HEK293 (cell line): ENCODE measurements around the gene SPECC1.

ENCODE experiments used
- AEBP2 ChIP-seq: fragments of 450-650 bp; formaldehyde crosslinking; IDR thresholded peaks from 2 replicates; pipeline ENCODE4 v1.5.1; 2016; ENCODE audit warnings: missing biosample characterization, missing genetic modification characterization, borderline replicate concordance
- BCL11B ChIP-seq: fragments of 450-650 bp; formaldehyde crosslinking; IDR thresholded peaks from 2 replicates; pipeline ENCODE4 v1.5.1; 2016; ENCODE audit warnings: low read depth, missing biosample characterization, missing genetic modification characterization
- BCL6B ChIP-seq: fragments of 450-650 bp; formaldehyde crosslinking; IDR thresholded peaks from 2 replicates; pipeline ENCODE4 v1.5.1; 2017; ENCODE audit warnings: missing biosample characterization, missing genetic modification characterization
- FEZF1 ChIP-seq: fragments of 450-650 bp; formaldehyde crosslinking; IDR thresholded peaks from 2 replicates; pipeline ENCODE4 v1.5.1; 2016; ENCODE audit warnings: missing biosample characterization, missing genetic modification characterization
- INSM2 ChIP-seq: fragments of 450-650 bp; formaldehyde crosslinking; IDR thresholded peaks from 2 replicates; pipeline ENCODE4 v1.5.1; 2016; ENCODE audit warnings: missing biosample characterization, missing genetic modification characterization
- MEIS1 ChIP-seq: sonication (generic); formaldehyde crosslinking; IDR thresholded peaks from 2 replicates; pipeline ENCODE4 v1.8.1; 2022; ENCODE audit warnings: missing genetic modification reagents, mild to moderate bottlenecking, borderline replicate concordance
- PRDM2 ChIP-seq: fragments of 450-650 bp; formaldehyde crosslinking; IDR thresholded peaks from 2 replicates; pipeline ENCODE4 v1.5.1; 2016; ENCODE audit warnings: missing biosample characterization, missing genetic modification characterization, borderline replicate concordance
- SP7 ChIP-seq: fragments of 450-650 bp; formaldehyde crosslinking; IDR thresholded peaks from 2 replicates; pipeline ENCODE4 v1.5.1; 2016; ENCODE audit warnings: missing biosample characterization, missing genetic modification characterization
- TCF7L2 ChIP-seq: IDR thresholded peaks from 2 replicates; pipeline ENCODE4 v1.6.1; 2011; ENCODE audit warnings: low read depth, mild to moderate bottlenecking, inconsistent platforms, low read length, moderate library complexity, borderline replicate concordance
- YY2 ChIP-seq: fragments of 450-650 bp; formaldehyde crosslinking; IDR thresholded peaks from 2 replicates; pipeline ENCODE4 v1.5.1; 2016; ENCODE audit warnings: missing biosample characterization, missing genetic modification characterization
- ZBTB17 ChIP-seq: fragments of 450-650 bp; formaldehyde crosslinking; IDR thresholded peaks from 2 replicates; pipeline ENCODE4 v1.5.1; 2016; ENCODE audit warnings: missing biosample characterization, missing genetic modification characterization
- ZIC2 ChIP-seq: fragments of 450-650 bp; formaldehyde crosslinking; IDR thresholded peaks from 2 replicates; pipeline ENCODE4 v1.5.1; 2016; ENCODE audit warnings: missing biosample characterization, missing genetic modification characterization
- ZNF174 ChIP-seq: fragments of 450-650 bp; formaldehyde crosslinking; IDR thresholded peaks from 2 replicates; pipeline ENCODE4 v1.5.0; 2017; ENCODE audit warnings: missing biosample characterization, mild to moderate bottlenecking, missing genetic modification characterization
- ZNF248 ChIP-seq: fragments of 450-650 bp; formaldehyde crosslinking; IDR thresholded peaks from 2 replicates; pipeline ENCODE4 v1.5.1; 2017; ENCODE audit warnings: missing biosample characterization, missing genetic modification characterization
- ZNF26 ChIP-seq: fragments of 450-650 bp; formaldehyde crosslinking; IDR thresholded peaks from 2 replicates; pipeline ENCODE4 v1.5.1; 2016; ENCODE audit warnings: missing biosample characterization, missing genetic modification characterization
- ZNF335 ChIP-seq: fragments of 450-650 bp; formaldehyde crosslinking; conservative IDR thresholded peaks from 2 replicates; pipeline ENCODE4 v1.5.1; 2016; ENCODE audit warnings: missing biosample characterization, missing genetic modification characterization
- ZNF394 ChIP-seq: fragments of 450-650 bp; formaldehyde crosslinking; IDR thresholded peaks from 2 replicates; pipeline ENCODE4 v1.5.1; 2016; ENCODE audit warnings: missing biosample characterization, missing genetic modification characterization, mild to moderate bottlenecking, moderate library complexity, borderline replicate concordance
- ZNF426 ChIP-seq: fragments of 450-650 bp; formaldehyde crosslinking; IDR thresholded peaks from 2 replicates; pipeline ENCODE4 v1.5.1; 2017; ENCODE audit warnings: missing biosample characterization, missing genetic modification characterization, mild to moderate bottlenecking, inconsistent platforms, moderate library complexity
- ZNF510 ChIP-seq: fragments of 450-650 bp; formaldehyde crosslinking; IDR thresholded peaks from 2 replicates; pipeline ENCODE4 v1.5.1; 2018; ENCODE audit warnings: mild to moderate bottlenecking, missing genetic modification characterization, missing biosample characterization; ENCODE audit not compliant: insufficient replicate concordance
- ZNF514 ChIP-seq: fragments of 450-650 bp; formaldehyde crosslinking; IDR thresholded peaks from 2 replicates; pipeline ENCODE4 v1.5.1; 2016; ENCODE audit warnings: missing biosample characterization, missing genetic modification characterization
- ZNF530 ChIP-seq: fragments of 450-650 bp; formaldehyde crosslinking; IDR thresholded peaks from 2 replicates; pipeline ENCODE4 v1.5.1; 2016; ENCODE audit warnings: low read depth, missing biosample characterization, missing genetic modification characterization
- ZNF561 ChIP-seq: fragments of 450-650 bp; IDR thresholded peaks from 2 replicates; pipeline ENCODE4 v1.5.1; 2018; ENCODE audit warnings: missing biosample characterization, missing genetic modification characterization, borderline replicate concordance
- ZNF596 ChIP-seq: fragments of 450-650 bp; IDR thresholded peaks from 2 replicates; pipeline ENCODE4 v1.5.0; 2018; ENCODE audit warnings: missing biosample characterization, mild to moderate bottlenecking, missing genetic modification characterization, moderate library complexity
- ZNF600 ChIP-seq: fragments of 450-650 bp; formaldehyde crosslinking; IDR thresholded peaks from 2 replicates; pipeline ENCODE4 v1.5.1; 2016; ENCODE audit warnings: missing biosample characterization, missing genetic modification characterization
- ZNF623 ChIP-seq: fragments of 450-650 bp; formaldehyde crosslinking; IDR thresholded peaks from 2 replicates; pipeline ENCODE4 v1.5.1; 2016; ENCODE audit warnings: missing biosample characterization, missing genetic modification characterization
- ZNF707 ChIP-seq: fragments of 450-650 bp; formaldehyde crosslinking; IDR thresholded peaks from 2 replicates; pipeline ENCODE4 v1.5.1; 2016; ENCODE audit warnings: missing biosample characterization, missing genetic modification characterization
- ZNF776 ChIP-seq: fragments of 450-650 bp; formaldehyde crosslinking; IDR thresholded peaks from 2 replicates; pipeline ENCODE4 v1.5.0; 2017; ENCODE audit warnings: missing biosample characterization, missing genetic modification characterization, borderline replicate concordance
- ZNF837 ChIP-seq: fragments of 450-650 bp; formaldehyde crosslinking; IDR thresholded peaks from 2 replicates; pipeline ENCODE4 v1.5.1; 2016; ENCODE audit warnings: missing biosample characterization, missing genetic modification characterization

The SPECC1 gene

GRCh38 chr17:19992803-19993713, 16.1 kb upstream of the SPECC1 start (continued):
- no peak for TF ChIP-seq PRDM2 (tag by site-specific recombination)
- TF ChIP-seq BCL6B: no peak
- TF ChIP-seq ZNF394 (tag by site-specific recombination): peak; percentile 98
- TF ChIP-seq ZNF623 (tag by site-specific recombination): no peak
- no peak for TF ChIP-seq ZNF514
- no peak for TF ChIP-seq MEIS1 (CRISPR knock-in tag)
- TF ChIP-seq ZNF335 (tag by site-specific recombination): peak; percentile 67
- no peak for TF ChIP-seq ZNF837
- TF ChIP-seq AEBP2: no peak
- peak; percentile 92 for TF ChIP-seq ZIC2 (tag by site-specific recombination)
- TF ChIP-seq ZNF510 (tag by site-specific recombination): no peak
- TF ChIP-seq BCL11B (tag by site-specific recombination): no peak
- no peak for TF ChIP-seq ZNF776
- TF ChIP-seq FEZF1 (tag by site-specific recombination): peak; percentile 82
- no peak for TF ChIP-seq YY2 (tag by site-specific recombination)
- no peak for TF ChIP-seq ZNF530
- TF ChIP-seq ZNF707: no peak
- TF ChIP-seq TCF7L2: no peak
- no peak for TF ChIP-seq ZNF596 (tag by site-specific recombination)
- TF ChIP-seq ZNF426 (tag by site-specific recombination): no peak
- peak; percentile 72 for TF ChIP-seq SP7
- peak; percentile 92 for TF ChIP-seq ZBTB17 (tag by site-specific recombination)
- 0 out of 2 replicates have a peak, but pooled peaks have one; percentile 58 for TF ChIP-seq INSM2
- peak; percentile 80 for TF ChIP-seq ZNF600
- no peak for TF ChIP-seq ZNF26 (tag by site-specific recombination)
- no peak for TF ChIP-seq ZNF248
- TF ChIP-seq ZNF561 (tag by site-specific recombination): peak; percentile 78; the same call in 1 of the 2 replicates
- no peak for TF ChIP-seq ZNF174 (tag by site-specific recombination)
